ENCODE results near the gene WRNIP1.

WRNIP1 gene

GRCh38 chr6:2772840-2773239, 7.6 kb downstream of the WRNIP1 start:
- no peak overlapping the region for H3K4me3 ChIP-seq (ENCODE audit: low read depth, low read length)
- no peak for TF ChIP-seq CTCF (IDR thresholded peaks at IDR 0.05; ENCODE audit: control insufficient read depth, extremely low read depth, insufficient read depth)
- no peak for DNase-seq (ENCODE audit: low read depth)

- no peak overlapping the region for H3K4me3 ChIP-seq (ENCODE audit: low read depth, low read length)
- TF ChIP-seq CTCF (IDR thresholded peaks at IDR 0.05; ENCODE audit: control insufficient read depth, extremely low read depth, insufficient read depth): no peak
- DNase-seq (ENCODE audit: low read depth): no peak
Measured at GRCh38 chr6:2773449-2773848, 8.3 kb downstream of the WRNIP1 start.

- no peak for TF ChIP-seq CTCF (IDR thresholded peaks at IDR 0.05; ENCODE audit: control insufficient read depth, extremely low read depth, insufficient read depth)
- DNase-seq (ENCODE audit: low read depth): no peak
- no peak overlapping the region for H3K4me3 ChIP-seq (ENCODE audit: low read depth, low read length)
Measured at GRCh38 chr6:2775003-2775402, 9.8 kb downstream of the WRNIP1 start.

GRCh38 chr6:2777249-2777648, 12.1 kb downstream of the WRNIP1 start:
- no peak for DNase-seq (ENCODE audit: low read depth)
- H3K4me3 ChIP-seq (ENCODE audit: low read depth, low read length): no peak overlapping the region
- no peak for TF ChIP-seq CTCF (IDR thresholded peaks at IDR 0.05; ENCODE audit: control insufficient read depth, extremely low read depth, insufficient read depth)

GRCh38 chr6:2780102-2780737, 15.0 kb downstream of the WRNIP1 start:
- TF ChIP-seq CTCF (IDR thresholded peaks at IDR 0.05; ENCODE audit: control insufficient read depth, extremely low read depth, insufficient read depth): no peak
- no peak overlapping the region for H3K4me3 ChIP-seq (ENCODE audit: low read depth, low read length)
- no peak for DNase-seq (ENCODE audit: low read depth)

GRCh38 chr6:2781685-2782355, 16.6 kb downstream of the WRNIP1 start:
- no peak for DNase-seq (ENCODE audit: low read depth)
- H3K4me3 ChIP-seq (ENCODE audit: low read depth, low read length): no peak overlapping the region
- TF ChIP-seq CTCF (IDR thresholded peaks at IDR 0.05; ENCODE audit: control insufficient read depth, extremely low read depth, insufficient read depth): no peak

- no peak for TF ChIP-seq CTCF (IDR thresholded peaks at IDR 0.05; ENCODE audit: control insufficient read depth, extremely low read depth, insufficient read depth)
- no peak overlapping the region for H3K4me3 ChIP-seq (ENCODE audit: low read depth, low read length)
- no peak for DNase-seq (ENCODE audit: low read depth)
Measured at GRCh38 chr6:2782356-2782708, 17.1 kb downstream of the WRNIP1 start.
